Activated CD4-positive, alpha-beta T cell treated with anti-CD3 and anti-CD28 coated beads, Interleukin-2, amount 50 U/mL, for 48 hours (primary cell): Measurements from ENCODE around the gene SYNE2.

Source experiments
- DNase-seq, 2 experiments: peaks; one replicate each; pipeline ENCODE4 v3.0.0-alpha.2; 2020

Gene SYNE2

DNA sequence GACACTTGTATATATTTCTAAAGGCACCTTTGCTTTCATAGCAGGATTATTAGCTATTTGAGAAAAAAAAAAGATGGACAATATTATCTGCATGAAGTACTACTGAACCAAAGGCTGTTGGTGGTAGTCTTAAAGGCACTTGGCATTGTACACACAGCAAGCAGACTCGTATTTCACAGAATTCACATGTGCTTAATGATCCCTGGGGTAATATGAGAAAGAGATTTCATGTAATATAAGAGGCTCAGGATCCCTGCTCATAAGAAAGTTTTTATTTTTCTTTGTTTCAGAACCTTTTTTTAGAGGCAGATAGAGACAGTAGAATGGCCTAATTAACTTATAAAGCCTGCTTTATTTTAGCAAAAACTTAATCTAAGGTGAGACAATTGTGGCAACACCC is 59.5 kb downstream of the SYNE2 start:
- no peak for DNase-seq

DNA sequence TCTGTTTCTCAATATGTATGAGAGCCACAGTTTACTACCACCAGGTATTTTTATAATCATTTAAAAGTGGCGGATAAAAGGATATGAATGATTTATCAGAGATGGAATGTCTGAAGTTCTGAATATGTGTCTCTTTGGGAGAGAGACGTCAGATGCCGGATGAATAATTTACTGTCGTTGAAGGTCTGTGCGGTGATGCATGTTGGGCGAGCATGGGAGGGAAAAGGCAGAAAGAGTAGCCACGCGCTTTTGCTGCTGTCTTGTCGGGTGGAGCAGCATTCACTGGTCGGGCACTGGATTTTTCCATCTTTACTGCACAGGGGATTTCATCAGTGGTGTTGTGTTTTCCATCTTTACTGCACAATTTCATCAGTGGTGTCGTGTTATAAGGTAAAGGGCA is 65.6 kb downstream of the SYNE2 start:
- DNase-seq, result no peak

DNA sequence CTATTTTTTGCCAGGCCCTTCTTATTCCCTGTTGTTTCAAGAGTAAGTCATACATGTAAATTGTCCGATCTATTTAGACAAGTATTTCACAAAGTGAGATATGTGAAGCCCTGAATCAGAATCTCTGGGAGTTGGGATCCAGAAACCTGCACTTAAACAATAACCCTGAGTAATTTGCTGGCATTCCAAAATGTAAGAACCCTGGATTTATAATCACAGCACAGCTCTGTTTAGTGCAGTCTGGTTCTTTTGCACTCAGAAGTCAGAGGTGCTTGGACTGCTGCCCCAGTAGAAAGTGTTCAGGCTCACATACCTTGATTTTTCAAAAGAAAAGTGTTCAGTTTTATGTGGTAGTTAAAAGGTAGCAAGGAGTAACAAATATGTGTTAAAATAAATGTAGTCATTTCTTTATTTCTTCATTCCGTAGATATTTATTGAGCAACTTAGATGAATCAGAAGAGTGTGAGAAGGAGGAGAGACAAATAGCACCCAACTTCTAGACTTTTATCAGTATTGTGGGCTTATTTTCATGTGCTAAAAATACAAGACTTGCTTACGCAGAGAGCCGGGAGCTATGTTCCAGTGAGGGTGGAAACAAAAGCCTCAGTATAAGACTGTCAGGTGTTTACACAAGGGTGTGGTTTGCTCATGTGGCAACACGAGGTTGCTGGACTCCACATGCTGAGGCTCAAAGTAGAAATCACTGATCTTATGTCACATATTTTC is 70.1 kb downstream of the SYNE2 start:
- no peak for DNase-seq

DNA sequence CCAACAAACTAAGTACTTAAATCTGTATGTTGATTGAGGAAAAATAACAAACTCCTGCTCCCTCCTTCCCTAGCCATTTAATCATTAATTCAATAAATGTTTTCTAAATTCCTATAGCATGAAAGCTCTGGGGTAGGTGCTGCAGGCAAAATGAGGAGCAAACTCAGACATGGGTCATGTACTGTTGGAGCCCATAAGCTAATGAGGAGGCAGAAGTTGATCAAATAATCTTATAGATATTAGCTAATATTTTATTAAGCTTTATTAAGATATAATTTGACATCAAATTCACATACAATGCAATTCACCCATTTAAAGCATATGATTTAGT is 70.6 kb downstream of the SYNE2 start:
- DNase-seq, result no peak

DNA sequence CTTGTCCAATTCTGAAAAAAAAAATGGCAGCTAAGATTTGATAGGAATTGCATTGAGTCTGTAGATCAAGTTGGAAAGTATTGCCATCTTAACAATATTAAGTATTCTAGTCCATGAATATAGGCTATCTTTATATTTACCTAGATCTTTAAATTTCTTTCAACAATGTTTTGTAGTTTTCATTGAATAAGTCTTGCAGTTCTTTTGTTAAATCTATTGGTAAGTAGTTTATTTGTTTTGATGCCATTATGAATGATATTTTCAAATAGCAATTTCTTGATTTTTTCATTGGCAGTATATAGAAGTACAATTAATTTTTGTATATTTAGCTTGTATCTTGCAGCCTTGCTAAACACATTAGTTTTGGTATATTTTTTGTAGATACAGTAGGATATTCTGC is 71.6 kb downstream of the SYNE2 start:
- no peak for DNase-seq

DNA sequence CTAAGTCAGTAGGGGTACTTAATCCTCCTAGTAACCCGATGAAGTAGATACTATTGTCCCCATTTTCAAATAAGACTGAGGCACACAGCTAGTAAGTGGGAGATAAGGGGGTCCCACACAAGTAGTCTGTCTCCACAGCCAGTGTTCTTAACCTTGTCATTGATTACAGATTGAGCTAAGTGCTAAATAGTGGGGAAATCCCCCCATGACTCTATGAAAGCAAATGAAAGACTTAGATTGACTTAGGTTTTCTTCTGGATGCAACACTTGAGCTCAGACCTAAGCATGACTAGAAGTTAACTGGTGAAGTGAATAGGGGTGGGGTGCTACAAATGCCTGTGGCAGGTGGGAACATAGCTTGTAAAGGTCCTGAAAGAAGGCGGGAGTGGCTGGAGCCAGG is 73.8 kb downstream of the SYNE2 start:
- DNase-seq, result no peak

DNA sequence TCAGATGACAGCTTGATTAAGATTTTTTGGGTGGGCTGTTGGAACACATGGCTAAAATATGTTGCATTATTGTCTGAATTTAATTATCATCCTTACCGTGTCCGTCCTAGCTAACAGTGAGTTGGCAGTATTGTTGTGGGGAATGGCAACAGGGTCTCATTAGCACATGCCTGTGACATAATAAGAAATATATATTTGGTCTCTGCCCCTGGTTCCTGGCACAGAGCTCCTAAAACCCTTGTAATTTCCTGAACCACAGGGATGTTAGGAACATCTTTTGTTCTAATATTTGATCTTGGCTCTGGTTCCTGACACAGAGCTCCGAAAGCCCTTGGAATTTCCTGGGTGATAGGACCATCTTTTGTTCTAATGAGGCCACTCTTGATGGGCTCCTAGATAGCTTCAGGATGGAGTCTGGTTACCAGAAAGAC is 76.0 kb downstream of the SYNE2 start:
- DNase-seq, result no peak

DNA sequence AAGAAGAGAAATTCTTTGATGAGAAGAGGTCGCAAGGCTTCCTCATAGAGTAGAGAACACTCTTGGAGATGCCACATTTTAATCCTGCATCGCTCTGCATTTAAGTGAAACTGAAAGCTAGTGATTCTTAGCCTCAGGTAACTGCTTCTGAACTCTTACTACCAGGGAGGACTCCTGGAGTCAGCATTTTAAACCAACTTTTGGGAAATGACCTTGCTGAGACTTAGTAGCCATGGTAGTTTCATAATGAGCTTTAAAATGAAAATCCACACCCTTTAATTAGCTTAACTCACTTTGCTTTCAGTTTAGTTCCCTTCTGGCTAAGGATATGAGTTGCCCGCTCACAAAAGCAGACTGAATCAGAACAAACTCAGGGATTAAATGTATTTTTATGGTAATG is 80.3 kb downstream of the SYNE2 start:
- no peak for DNase-seq

DNA sequence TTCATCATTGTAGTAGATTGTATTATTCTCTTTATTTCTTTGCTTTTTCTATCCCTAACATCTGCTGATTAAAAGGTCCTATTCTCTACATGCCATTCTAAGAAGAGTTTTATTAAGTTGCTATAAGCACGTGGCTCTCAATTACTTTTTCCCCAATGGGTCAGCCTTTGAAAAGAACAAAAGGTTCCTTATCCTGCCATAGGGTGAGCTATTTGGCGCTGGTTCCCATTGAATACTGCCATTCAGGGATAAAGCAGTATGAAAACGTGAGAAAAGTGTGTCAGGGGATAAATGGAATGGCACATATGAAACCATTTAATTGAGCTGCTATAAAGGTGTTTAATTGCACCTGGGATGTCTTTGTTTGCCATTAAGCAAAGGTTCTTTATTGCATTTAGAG is 80.9 kb downstream of the SYNE2 start:
- no peak for DNase-seq

DNA sequence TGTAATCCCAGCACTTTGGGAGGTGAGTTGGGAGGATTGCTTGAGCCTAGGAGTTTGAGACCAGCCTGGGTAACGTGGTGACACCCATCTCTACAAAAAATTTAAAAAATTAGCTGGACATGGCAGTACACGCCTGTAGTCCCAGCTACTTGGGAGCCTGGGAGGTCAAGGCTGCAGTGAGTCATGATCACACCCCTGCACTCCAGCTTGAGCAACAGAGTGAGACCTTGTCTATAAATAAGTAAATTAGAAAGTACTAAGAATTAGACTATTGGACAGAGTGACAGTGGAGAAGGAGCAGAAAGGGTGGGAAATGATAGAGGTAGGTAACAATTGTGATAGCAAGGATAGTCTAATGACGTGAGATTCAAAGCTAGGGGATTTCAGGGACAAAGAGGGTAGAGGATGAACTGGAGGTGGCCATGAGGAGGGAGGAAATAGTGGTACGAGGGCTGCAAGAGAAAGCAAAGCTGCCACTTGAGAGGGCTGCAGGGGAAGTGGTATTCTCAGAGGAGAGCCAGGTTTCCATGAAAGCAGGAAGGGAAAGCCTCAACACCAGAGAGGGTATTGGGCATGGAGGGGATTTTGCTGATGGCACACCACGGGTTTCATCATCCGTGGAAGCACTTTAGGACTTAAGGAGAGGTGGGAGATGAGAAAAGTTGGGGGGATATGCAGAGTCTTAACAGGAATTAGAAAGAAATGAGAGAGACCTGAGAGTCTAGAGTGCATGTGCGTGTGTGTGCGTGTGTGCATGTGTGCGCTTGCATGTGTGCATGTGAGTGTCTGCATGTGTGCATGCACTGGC is 85.6 kb downstream of the SYNE2 start:
- DNase-seq, result peak in 1 of 2 experiments; percentile 20

DNA sequence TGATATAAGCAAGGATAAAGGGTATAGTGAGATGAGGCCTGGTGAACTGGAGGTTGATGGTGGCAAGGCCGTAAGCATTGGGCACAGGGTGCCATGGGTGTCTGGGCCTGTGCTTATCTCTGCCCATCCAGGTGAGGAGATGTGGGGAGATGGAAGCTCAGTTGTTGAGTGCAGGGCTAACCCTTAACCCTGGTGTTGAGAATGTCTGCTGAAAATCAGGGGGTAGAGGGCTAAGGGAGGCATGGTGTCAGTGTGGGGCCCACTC is 86.1 kb downstream of the SYNE2 start:
- DNase-seq, result no peak

DNA sequence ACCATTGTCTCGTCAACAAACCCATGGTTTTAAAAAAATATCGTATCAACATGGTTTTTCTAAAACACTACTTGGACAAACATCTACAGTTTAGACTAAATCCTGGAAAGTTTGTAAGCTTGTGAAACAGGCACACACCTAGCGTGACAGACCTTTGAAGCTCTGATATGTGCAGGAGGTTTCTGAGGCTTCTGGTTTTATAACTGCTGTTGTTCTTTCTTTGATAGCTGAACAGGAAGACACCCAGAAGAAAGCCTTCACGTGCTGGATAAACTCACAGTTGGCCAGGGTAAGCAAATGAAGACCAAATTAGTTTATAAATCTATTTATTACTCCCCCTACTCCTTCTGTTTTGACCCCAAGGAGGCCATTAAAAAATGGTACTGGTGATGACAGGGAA is 87.6 kb downstream of the SYNE2 start:
- DNase-seq, result no peak

DNA sequence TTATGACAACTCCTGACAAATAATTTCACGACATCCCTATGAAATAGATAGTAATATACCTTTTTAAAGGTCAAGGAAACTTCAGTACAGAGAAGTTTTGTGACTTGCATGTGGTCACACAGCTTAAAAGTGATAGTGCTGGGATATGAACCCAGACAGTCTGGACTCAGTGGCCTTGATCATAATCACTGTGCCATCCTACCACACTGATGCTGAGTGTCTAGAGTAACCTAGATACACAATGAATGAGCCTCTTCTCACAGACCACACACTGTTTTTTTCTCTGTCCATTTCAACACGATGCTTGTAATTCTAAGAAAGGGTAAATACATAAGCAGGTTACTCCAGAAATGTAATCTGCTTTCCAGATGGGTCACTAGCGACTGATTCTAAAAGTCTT is 88.2 kb downstream of the SYNE2 start:
- no peak for DNase-seq

DNA sequence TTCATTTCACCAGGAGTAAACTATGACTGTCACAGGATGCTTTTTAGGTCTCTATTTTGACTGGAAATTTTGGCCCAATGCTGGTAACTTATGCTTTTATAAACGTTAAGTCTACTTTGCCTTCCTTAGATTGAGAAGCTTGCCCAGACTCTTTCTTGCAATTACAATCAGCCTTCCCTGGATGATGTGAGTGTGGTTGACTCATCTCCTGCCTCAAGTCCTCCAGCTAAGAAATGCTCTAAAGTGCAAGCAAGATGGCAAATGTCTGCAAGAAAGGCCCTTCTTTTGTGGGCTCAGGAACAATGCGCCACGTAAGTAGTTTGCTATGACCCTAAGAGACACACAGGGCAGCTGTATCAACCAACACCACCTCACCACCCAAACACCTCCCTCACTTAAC is 96.9 kb downstream of the SYNE2 start:
- no peak for DNase-seq

DNA sequence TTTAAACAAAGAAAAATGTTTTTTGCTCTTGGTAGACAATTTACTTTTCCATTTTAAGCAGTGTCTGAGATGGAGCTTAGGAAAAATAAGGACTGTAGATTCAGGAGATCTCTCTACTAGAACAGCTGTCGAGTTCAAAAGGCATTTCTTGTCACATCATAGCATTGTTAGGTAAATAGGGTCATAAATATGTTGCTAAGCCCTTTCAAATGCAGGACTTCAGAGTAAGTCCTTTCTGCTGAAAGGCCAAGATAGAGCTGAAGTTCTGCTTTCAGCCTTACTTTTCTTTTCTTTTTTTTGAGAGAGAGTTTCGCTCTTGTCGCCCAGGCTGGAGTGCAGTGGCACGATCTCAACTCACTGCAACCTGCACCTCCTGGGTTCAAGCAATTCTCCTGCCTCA is 98.2 kb downstream of the SYNE2 start:
- no peak for DNase-seq

DNA sequence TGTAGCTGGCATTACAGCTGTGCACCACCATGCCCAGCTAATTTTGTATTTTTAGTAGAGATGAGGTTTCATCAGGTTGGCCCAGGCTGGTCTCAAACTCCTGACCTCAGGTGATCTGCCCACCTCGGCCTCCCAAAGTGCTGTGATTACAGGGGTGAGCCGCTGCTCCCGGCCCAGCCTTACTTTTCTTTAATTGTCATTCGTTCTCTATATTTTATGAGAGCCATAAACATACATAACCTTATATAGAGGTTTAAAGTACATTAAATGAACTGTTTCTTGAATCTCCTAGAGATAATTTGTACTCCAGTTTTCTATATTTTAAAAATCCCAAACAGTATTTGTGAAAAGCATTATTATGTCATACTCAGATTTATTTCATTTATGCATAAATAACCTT is 98.6 kb downstream of the SYNE2 start:
- DNase-seq, result no peak

DNA sequence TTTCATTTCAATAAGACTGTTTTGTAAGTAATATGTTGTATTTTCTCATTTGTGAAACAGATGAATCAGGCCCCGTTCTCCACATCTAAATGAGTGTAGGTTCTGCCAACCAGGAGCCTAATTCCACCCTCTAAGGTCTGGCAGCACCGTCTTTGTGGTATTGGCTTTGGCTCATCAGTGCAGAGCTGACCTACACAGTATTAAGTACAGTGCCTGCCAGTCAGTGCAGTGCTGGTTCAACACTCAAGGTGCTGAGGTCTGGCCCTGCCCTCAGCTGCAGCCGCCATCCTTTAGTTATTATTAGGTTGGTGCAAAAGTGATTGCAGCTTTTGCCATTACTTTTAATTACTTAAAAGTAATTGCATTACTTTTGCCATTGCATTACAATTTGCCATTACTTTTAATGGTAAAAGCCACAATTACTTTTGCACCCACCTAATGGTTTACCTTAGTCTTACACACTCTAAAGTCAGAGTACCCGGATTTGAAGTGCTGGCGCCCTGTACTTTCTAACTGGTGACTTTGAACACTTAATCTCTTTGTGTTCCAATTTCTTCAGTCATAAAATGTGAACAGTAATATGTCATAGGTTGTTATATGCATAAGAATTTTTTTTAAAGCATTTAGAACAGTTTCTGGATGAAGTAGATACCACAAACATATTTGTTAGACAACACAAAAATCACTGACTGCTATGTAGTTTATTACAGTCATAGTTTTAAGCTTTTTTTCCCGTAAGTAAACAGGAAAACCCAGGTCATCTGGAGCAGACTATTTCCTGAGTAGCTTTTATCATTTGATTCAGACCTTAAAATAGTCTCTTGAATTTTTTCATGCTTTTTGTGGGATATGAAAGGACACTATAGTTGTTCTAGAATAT is 99.5 kb downstream of the SYNE2 start:
- DNase-seq, result no peak

DNA sequence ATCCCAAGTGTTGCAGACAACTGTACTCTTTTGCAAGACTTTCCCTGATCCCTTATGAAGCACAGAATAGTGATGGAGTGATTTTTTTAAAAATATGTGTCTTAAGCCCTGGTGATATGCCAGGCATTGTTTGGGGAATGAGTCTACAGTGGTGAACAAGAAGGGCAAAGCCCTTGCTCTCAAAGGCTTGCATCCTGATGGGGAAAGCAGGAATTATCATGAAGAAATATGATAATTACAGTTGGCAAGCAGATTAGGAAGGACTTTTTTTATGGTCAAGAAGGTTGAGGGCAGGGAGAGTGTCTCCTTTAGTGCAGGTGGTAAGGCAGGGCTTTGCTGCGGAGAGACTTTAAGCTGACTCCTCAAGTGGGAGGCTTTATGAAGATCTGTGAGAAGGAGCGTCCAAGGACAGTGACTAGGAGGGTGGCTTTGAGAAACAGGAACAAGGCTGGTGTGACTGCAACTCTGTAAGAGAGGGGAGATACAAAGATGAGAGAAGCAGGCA is 100.2 kb downstream of the SYNE2 start:
- DNase-seq, result no peak

DNA sequence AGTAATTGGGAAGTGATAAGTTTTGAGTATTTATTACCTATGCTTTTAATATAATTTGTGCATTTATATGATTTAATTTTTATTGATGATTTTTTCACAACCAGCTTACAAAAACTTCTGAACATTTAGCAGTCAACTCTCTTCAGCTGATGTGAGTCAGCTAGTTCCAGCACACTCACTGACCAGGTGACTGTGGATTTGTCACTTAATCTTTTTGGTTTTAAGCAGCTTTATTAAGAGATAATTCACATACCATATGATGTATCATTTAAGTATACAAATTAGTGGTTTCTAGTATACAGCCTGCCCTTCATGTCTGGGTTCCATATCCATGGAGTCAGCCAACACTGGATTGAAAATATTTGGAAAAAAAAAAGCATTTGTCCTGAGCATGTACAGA is 103.5 kb downstream of the SYNE2 start:
- no peak for DNase-seq

DNA sequence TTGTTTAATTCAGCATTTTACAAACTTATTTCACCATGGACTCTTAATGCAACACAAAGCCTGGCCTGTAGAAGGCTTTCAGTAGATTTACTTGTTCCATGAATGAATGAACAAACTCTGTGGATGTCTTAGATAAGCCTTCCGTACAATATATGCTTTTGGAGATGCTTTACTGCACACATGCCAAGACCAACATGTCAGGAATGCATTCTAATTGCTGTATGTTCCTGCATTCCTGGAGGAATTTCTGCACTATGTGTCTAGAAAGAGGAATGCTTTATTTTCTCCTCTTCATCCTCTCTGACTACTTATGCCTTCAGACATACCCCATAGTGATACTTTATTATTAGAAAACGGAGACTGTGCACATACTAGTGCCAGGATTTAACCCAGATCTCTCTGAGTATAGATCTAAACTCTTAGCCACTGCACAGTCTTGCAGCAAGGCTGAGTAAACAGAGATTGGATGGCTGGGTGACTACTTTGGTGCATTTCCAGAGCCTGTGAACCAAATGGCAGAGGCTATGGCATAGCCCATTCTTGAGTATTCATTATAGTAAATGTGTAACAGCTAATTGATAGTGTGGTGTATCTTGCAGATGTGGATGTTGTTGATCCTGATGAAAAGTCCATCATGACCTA is 108.2 kb downstream of the SYNE2 start:
- no peak for DNase-seq

DNA sequence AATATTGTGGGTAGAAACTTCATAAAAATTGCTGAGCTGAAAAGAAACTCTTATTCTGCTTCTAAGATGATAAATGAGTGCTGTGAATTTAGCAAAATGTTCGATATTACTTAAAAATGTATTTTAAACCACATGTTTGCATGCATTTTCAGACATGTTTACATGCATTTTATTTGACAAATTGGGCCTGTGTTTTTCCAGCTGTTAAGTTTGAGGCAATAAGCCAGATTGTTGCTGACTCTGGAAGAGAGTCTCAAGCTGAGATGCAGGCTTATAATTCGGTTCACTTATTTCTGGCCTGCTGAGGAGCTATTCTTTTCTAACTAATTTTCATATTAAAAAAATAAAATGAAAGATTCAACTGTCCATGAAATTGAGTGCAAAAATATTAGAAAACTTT is 110.1 kb downstream of the SYNE2 start:
- no peak for DNase-seq

DNA sequence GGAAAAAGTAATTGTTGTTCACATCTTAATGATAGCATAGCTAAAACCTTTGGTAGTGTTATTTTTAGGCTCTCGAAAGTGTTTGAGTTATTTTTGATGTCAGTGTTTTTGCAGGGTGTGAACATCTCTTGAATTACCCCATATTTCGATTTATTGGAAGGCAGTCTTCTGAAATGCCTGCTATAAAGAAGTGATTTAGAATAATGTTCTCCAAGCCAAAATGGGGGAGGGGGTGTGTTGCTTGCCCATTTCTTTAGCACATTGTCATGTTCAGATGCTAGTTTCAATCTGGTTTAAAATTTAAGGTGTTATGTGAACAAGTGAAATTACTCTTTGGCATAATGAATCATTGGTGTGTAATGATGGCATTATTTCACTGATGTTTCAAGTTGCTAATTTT is 110.6 kb downstream of the SYNE2 start:
- no peak for DNase-seq

DNA sequence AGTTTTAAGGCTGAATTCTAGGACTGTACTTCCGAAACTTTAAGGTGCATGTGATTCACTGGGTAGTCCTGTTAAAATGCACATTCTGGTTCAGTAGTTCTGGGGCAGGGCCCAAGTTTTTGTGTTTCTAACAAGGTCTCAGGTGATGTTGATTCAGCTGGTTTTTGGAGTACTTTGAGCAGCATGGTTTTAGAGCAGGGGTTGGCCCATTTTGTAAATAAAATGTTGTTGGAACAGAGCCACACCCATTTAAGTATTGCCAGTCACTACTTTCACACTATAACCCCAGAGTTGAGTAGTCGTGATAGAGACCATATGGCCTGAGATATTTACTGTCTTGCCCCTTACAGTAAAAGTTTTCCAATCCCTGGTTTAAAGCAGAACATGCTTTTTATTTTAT is 111.3 kb downstream of the SYNE2 start:
- no peak for DNase-seq
